GM04504 (cell line): ENCODE data around the gene MARK3.
"Not testable (repeated sequence)": the region's sequence is repeated elsewhere in the genome, so short reads cannot be mapped to it uniquely, and the experiment has no call there.

Experiments used
- DNase-seq: peaks from one replicate; pipeline ENCODE4 v3.0.0-alpha.2; 2012; ENCODE audit warnings: low read depth

Gene MARK3

DNA sequence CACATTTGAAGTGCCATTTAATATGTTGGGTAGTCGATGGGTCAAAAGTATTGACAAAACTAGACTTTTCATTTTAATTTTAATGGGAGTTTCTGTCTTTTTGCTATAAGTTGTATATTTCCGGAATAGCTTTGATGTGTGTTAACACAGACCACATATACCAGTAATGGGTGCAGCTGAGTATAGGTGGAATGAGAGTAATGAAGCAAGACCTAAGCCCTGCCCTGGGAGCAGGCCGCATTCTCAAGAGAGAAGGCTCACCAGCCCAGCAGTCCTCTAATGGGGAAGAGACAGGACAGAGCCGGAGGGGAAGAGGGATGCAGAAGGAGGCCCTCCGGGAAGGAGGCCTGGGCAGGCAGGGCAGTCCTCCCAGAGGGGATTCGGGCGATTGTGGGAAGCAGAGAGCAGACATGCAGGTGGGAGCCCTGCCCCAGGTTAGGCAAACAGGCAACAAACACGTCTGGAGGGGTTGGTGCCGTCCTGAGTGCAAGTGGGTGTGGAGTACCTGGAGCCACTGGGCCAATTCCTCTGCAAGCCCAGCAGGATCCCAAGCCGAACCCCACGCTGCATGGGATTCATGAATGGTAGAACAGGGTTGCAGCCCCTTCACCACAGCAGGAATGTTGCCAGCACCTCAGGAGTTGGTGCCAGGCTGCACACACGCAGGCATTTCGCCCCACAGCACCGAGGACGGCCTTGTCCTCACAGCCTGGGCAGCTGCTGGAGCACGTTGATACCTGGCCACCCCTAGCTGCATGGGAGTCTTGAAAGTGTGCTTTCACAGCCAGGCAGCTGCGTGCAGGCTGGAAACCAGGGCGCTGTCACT, 129.6 kb downstream of the MARK3 start:
- no peak for DNase-seq

GRCh38 chr14:103516426-103517173, 131.4 kb downstream of the MARK3 start:
- DNase-seq: no peak

- DNase-seq: no peak
Observed at GRCh38 chr14:103517174-103517566, 132.0 kb downstream of the MARK3 start.

DNA sequence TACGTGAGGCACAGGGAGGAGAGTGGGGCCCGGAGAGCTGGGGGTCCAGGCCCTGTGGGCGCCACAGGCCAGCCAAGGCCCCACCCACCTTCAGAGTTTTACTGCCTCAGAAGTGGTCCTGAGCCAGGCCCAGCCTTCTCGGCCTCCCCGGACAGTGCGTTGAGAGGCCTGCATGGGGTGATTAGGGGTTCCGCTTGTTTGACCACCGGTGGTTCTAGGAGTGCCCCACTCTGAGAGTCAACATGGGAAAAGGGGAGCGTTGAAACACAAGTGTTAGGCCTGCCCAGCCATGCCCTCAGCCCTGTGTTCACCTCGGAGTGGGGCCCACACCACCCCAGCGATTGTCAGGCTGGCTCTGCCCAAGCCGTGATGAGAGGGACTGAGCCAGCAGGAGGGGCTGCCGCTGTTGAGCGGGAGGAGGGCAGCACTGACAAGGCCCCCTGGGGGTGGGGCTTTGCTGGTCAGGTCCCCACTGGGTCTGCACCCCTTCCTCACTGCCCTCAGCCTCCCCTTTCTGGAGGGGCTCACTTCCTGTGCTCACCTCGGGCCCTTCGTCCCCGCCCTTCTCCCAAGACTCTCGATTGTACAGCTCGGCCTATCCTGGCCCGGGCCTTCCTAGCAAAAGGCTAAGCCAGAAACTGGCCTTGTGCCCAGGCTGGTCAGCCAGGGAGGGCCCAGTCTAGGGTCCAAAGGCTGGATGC, 132.7 kb downstream of the MARK3 start:
- DNase-seq: no peak

GRCh38 chr14:103518422-103519042, 133.3 kb downstream of the MARK3 start:
- DNase-seq: no peak

- DNase-seq: no peak
Observed at GRCh38 chr14:103519043-103519836, 134.0 kb downstream of the MARK3 start.

DNA sequence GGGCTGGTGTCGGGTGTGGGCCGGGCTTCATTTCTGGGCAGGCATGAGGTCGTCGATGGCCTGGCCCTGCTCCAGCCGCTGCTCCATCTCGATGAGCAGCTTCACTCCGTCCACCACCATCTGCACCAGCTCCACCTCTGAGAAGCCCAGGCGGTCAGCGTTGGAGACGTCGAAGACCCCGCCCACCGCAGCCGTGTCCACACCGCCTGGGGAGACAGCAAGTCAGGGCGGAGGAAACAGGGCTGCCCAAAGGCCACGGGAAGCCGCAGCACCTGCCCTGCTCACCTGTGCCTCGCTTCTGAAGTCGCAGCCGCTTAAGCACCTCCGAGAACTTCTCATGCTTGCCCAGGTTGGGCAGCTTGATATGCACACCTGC, 134.6 kb downstream of the MARK3 start:
- no peak for DNase-seq

DNA sequence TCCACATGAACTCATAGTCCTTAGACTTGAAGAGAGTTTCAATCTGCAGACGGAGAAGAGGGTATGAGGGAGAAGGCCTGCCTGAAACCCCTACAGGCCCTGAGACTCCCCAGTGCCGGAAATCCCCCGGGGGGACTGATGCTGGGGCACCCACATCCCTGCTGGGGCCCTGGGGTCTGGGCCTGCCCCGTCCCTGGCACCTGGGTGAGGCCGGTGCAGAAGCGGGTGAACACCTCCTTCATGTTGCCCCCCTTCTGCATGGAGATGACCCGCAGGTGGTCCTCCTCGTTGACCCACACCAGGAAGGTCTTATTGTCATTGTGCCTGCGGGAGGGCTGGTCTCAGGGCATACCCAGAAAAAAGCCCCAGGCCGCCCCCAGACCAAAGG, 135.0 kb downstream of the MARK3 start:
- DNase-seq: no peak

GRCh38 chr14:103520657-103521437, 135.6 kb downstream of the MARK3 start:
- DNase-seq: no peak

DNA sequence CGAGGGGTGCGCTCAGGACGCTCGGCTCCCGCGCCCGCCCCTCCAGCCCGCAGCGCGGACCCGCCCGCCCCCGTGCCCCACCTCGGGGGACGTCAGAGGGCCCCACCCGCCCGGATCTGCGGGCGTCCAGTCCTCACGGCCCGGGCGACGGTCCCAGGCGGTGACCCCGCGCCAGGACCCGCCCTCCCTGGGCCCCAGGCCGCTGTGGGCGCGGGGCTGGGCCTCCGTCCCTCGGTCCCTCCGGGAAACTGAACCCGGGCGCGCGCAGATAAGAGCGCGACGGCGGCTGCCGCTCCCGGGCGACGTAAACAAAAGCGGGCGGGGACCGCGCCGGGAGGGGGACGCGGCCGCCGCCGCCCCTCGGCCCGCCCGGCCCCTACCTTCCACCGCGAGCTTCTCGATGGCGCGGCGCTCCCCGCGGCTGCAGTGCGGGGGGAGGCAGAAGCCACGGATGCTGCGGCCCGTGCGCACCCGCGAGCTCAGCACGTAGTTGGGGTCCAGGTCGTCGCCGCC, 136.3 kb downstream of the MARK3 start:
- DNase-seq: no peak

- DNase-seq: no peak
Observed at GRCh38 chr14:103521951-103522563, 136.8 kb downstream of the MARK3 start.

DNA sequence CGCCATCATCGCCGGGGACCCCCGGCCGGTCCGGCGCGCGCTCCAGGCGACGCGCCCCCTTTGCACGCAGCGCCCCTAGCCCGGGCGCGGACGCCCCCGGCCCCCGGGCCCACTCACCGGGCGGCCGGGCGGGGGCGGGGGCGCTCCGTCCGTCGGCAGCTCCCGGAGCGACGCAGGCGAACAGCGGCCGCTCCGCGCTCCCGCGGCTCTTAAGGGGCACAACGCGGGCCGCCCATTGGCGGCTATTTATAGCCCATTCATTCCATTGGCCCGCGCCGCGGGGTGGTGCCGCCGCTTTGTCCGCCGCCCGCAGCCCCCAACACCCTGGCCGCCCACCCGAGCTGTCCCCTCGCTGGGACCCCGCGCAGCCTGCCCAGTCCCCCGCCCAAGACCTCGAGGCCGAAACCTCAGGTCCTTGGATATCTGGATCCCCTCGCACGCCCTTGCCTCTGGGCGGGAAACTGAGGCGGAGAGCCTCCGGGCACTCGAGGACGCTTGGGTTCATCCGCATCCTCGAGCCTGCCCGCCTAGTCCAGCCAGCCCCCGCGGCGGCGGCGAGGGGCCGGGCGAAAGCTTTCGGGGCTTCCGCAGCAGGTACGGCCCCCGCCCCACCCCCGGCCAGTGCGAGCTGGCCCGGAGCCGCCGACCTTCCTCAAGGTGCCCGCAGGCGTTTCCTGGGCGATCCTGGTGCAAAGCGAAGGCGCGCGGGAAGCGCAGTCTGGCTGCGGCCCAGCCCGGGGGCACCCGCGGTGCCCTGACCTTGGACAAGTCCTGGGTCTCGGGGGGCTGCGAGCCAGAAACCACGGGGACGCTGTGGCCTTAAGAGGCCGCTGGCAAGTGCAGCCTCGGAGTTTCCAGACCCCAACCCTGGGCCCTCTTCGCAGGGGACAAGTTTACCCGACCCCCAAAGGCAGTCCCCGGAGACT, 137.7 kb downstream of the MARK3 start, which contains the start of gene CKB:
Gene CKB (minus strand): TSS at position 182 of the 926 bp plus-strand sequence. CDS start 337 bp downstream, outside the sequence.
- DNase-seq: no peak

- no peak for DNase-seq
Observed at GRCh38 chr14:103523575-103523954, 138.3 kb downstream of the MARK3 start.

- no peak for DNase-seq
Observed at GRCh38 chr14:103524002-103524935, 139.1 kb downstream of the MARK3 start.

- not testable (repeated sequence) for DNase-seq
Observed at GRCh38 chr14:103525430-103526246, 140.4 kb downstream of the MARK3 start.

GRCh38 chr14:103526247-103526913, 141.2 kb downstream of the MARK3 start:
- DNase-seq: no peak
